GM19328 (cell line): ENCODE results near the gene DCDC2C.

Experiments used
- ATAC-seq: cut with Tn5 transposase; IDR thresholded peaks from one replicate; pipeline ENCODE4 v1.9.1; 2021; ENCODE audit warnings: mild to moderate bottlenecking, moderate library complexity; ENCODE audit not compliant: unreplicated experiment

The DCDC2C gene

GRCh38 chr2:3708576-3708975 lies 5.2 kb downstream of the DCDC2C start:
- no peak for ATAC-seq

- no peak for ATAC-seq
Observed at GRCh38 chr2:3709225-3709624, 5.8 kb downstream of the DCDC2C start.

GRCh38 chr2:3712424-3712823 lies 9.0 kb downstream of the DCDC2C start:
- ATAC-seq: no peak

- ATAC-seq: no peak
Observed at GRCh38 chr2:3712831-3713503, 9.6 kb downstream of the DCDC2C start.

GRCh38 chr2:3718679-3719078 lies 15.3 kb downstream of the DCDC2C start:
- ATAC-seq: no peak

GRCh38 chr2:3725002-3725401 lies 21.6 kb downstream of the DCDC2C start:
- no peak for ATAC-seq

GRCh38 chr2:3725458-3726250 lies 22.3 kb downstream of the DCDC2C start:
- ATAC-seq: no peak

- no peak for ATAC-seq
Observed at GRCh38 chr2:3726511-3726910, 23.1 kb downstream of the DCDC2C start.

GRCh38 chr2:3727397-3728045 lies 24.1 kb downstream of the DCDC2C start:
- no peak for ATAC-seq

- no peak for ATAC-seq
Observed at GRCh38 chr2:3728104-3729054, 25.0 kb downstream of the DCDC2C start.

GRCh38 chr2:3729055-3729448 lies 25.7 kb downstream of the DCDC2C start:
- ATAC-seq: no peak

GRCh38 chr2:3729786-3730185 lies 26.4 kb downstream of the DCDC2C start:
- no peak for ATAC-seq

GRCh38 chr2:3730646-3731045 lies 27.3 kb downstream of the DCDC2C start:
- ATAC-seq: no peak

- ATAC-seq: no peak
Observed at GRCh38 chr2:3731829-3732228, 28.5 kb downstream of the DCDC2C start.

GRCh38 chr2:3736112-3736511 lies 32.7 kb downstream of the DCDC2C start:
- ATAC-seq: no peak

GRCh38 chr2:3737128-3737527 lies 33.8 kb downstream of the DCDC2C start:
- no peak for ATAC-seq

GRCh38 chr2:3738454-3738853 lies 35.1 kb downstream of the DCDC2C start:
- no peak for ATAC-seq

GRCh38 chr2:3739313-3739712 lies 35.9 kb downstream of the DCDC2C start:
- no peak for ATAC-seq

GRCh38 chr2:3741396-3741795 lies 38.0 kb downstream of the DCDC2C start:
- ATAC-seq: no peak

- no peak for ATAC-seq
Observed at GRCh38 chr2:3741867-3742602, 38.7 kb downstream of the DCDC2C start.
